ENCODE measurements around the gene EMC10.

DNA sequence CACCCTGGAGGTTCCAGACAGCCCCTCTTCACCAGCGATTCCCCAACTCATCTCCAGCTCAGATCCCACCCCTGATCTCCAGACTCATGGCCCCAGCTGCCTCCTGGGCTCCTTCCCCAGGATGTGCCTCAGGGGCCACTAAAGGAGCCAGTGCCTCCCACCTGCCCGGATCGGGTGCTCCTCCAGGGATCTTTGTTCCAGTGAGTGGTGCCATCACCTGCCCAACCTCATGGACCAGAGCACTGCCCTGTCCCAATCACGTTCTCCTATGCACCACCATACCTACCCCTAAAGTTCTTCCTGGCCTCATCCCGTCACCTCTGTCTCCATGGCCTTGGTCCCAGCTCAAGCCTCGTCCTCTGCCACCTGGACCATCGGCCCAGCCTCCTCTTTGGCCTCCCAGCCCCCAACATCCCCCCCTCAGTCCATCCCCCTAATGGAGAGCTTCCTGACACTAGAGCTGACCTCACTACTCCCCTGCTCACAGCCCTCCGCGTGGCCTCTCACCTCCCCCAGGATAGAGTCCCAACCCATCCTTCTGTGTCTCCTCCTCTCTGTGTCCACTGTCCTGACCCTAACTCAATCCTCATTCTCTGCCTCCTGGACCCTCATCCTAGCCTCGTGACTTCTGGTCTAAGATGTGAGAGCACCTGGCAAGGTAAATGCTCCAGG is 9.1 kb downstream of the EMC10 start:
- TF ChIP-seq, protein P1, sequence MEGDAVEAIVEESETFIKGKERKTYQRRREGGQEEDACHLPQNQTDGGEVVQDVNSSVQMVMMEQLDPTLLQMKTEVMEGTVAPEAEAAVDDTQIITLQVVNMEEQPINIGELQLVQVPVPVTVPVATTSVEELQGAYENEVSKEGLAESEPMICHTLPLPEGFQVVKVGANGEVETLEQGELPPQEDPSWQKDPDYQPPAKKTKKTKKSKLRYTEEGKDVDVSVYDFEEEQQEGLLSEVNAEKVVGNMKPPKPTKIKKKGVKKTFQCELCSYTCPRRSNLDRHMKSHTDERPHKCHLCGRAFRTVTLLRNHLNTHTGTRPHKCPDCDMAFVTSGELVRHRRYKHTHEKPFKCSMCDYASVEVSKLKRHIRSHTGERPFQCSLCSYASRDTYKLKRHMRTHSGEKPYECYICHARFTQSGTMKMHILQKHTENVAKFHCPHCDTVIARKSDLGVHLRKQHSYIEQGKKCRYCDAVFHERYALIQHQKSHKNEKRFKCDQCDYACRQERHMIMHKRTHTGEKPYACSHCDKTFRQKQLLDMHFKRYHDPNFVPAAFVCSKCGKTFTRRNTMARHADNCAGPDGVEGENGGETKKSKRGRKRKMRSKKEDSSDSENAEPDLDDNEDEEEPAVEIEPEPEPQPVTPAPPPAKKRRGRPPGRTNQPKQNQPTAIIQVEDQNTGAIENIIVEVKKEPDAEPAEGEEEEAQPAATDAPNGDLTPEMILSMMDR (conservative IDR thresholded peaks at IDR 0.05; ENCODE audit: low read depth, low read length) = no peak
- TF ChIP-seq EZH2 (IDR thresholded peaks at IDR 0.05; ENCODE audit: low read length, unreplicated experiment) = no peak
